OCI-LY7 (cell line): ENCODE measurements around the gene PIGX.

Source experiments
- CTCF ChIP-seq: fragments of 200-600 bp; sonication (generic); conservative IDR thresholded peaks from 2 replicates; pipeline ENCODE4 v1.5.1; 2014; ENCODE audit warnings: mild to moderate bottlenecking, antibody characterized with exemption, low read length, moderate library complexity, mixed read lengths
- EZH2phosphoT487 ChIP-seq: fragments of 200-600 bp; sonication (generic); IDR thresholded peaks from 2 replicates; pipeline ENCODE4 v1.6.1; 2018; ENCODE audit warnings: low read depth, borderline replicate concordance, mild to moderate bottlenecking, mixed run types, antibody characterized with exemption, low read length, moderate library complexity, mixed read lengths

DNA sequence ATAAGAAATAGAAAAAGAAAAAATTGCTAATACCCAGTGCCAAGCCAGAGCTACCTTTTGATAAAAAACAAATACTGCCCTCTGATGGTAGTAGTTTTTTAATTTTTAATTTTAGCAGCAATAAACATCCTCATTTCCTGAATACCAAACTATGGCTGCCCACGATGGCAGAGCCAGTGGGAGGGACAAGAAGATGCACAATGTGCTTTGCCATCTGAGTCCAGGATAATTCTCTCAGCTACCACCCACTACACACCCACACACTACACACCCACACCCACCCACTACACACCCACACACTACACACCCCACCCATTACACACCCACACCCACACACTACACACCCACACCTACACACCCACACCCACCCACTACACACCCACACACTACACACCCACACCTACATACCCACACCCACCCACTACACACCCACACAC, 18.0 kb upstream of the PIGX start:
- TF ChIP-seq CTCF (peak; percentile 43; the same call in 1 of the 2 replicates), EZH2phosphoT487 (no peak)
